Activated T-cell treated with anti-CD3 and anti-CD28 coated beads, Interleukin-2, amount 50 U/mL, for 72 hours (primary cell): ENCODE results near the gene CIB1. TPM values are rescaled to one million over a fixed set of nuclear protein-coding genes. Genes with fewer than 3 reads are reported as not detected.

Experiments used
- ATAC-seq, 2 donors: fragments of 150-1000 bp; cut with Tn5 transposase; replicated peaks in 1 of 2; 2 replicates each; pipeline ENCODE4 v1.10.0; 2021; ENCODE audit warnings: moderate library complexity in 2 of 2, mild to moderate bottlenecking in 1 of 2
- DNase-seq, 2 donors: peaks; one replicate each; pipeline ENCODE4 v3.0.0; 2021 to 2022; ENCODE audit warnings: mixed read lengths in 1 of 2
- H3K27ac Mint-ChIP-seq: one replicate; pipeline ENCODE4 v1.8.0; 2022; ENCODE audit warnings: mild to moderate bottlenecking, moderate library complexity, mixed read lengths
- H3K27me3 Mint-ChIP-seq: one replicate; pipeline ENCODE4 v1.8.0; 2022; ENCODE audit warnings: low read depth, mixed read lengths
- H3K36me3 Mint-ChIP-seq, 2 donors: one replicate each; pipeline ENCODE4 v1.8.0; 2022; ENCODE audit warnings: mixed read lengths in 2 of 2, mild to moderate bottlenecking in 1 of 2; ENCODE audit not compliant: insufficient read depth in 2 of 2
- H3K4me1 Mint-ChIP-seq: one replicate; pipeline ENCODE4 v1.8.0; 2022; ENCODE audit warnings: low read depth, mixed read lengths
- H3K4me3 Mint-ChIP-seq, 2 donors: one replicate each; pipeline ENCODE4 v1.8.0; 2022; ENCODE audit warnings: mild to moderate bottlenecking in 2 of 2, mixed read lengths in 2 of 2, moderate library complexity in 2 of 2
- H3K9me3 Mint-ChIP-seq, 2 donors: one replicate each; pipeline ENCODE4 v1.8.0; 2022; ENCODE audit warnings: mixed read lengths in 2 of 2
- total RNA-seq, 2 donors: library from RNA; stranded (reverse); gene quantifications; one replicate each; pipeline ENCODE4 v1.2.3, GENCODE V29; 2022

Gene CIB1
- total RNA-seq, 2 donors from 2014 or later, result 135 to 136 TPM

DNA sequence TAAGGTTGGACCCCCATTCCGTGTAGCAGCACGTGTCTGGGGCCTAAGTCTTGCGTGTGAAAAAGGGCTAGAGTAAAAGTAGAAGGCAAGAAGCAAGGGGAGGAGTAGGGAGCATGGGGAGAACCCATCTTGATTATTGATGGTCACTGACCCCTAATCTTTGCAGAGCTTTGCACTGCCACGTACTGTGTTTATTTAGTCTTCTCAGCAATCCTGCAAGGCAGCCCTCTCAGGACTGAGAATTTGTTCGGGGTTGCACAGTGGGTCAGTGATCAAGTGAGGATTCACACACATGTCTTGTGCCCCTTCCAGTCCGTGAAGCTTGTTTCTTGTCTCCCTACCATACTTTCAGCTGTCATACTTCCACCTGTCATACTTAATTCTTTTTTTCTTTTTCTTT is 25.4 kb downstream of the CIB1 start:
- no peaks in the 10 kb centered on the region for H3K36me3 Mint-ChIP-seq
- no peak overlapping the region for H3K4me3 Mint-ChIP-seq
- DNase-seq (no peak), ATAC-seq (no peak)
- no peaks in the 10 kb centered on the region for H3K9me3 Mint-ChIP-seq
- peaks cover 39% of the 10 kb centered on the region for H3K4me1 Mint-ChIP-seq
- no peaks in the 10 kb centered on the region for H3K27me3 Mint-ChIP-seq
- no peak overlapping the region for H3K27ac Mint-ChIP-seq

GRCh38 chr15:90207252-90207651 is 26.5 kb downstream of the CIB1 start:
- no peak overlapping the region for H3K4me3 Mint-ChIP-seq
- ATAC-seq (no peak), DNase-seq (no peak)
- no peaks in the 10 kb centered on the region for H3K27me3 Mint-ChIP-seq
- H3K4me1 Mint-ChIP-seq, result peaks cover 44% of the 10 kb centered on the region
- H3K36me3 Mint-ChIP-seq, result peaks cover 0 to 1% of the 10 kb centered on the region in 2 donors
- no peaks in the 10 kb centered on the region for H3K9me3 Mint-ChIP-seq
- no peak overlapping the region for H3K27ac Mint-ChIP-seq

DNA sequence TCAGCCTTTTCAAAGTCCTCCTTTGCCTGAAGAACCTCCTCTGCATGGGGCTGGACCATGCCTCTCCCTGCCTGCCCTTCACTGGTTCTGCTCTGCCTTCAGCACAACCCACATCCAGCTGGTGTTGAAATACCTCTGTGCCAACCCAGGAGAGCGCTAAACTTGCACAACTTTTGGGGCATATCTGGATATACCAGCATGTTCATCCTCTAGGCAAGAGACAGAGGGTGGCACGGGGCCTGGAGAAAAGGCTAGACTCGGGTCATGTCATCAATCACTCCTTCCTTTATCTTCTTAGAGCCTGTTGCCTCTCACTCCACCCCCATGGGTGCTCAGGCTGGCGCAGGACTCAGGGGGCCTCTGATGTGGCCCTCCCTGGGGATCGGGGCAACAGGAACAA is 27.9 kb downstream of the CIB1 start:
- Mint-ChIP-seq H3K36me3 (peaks cover 0 to 1% of the 10 kb centered on the region in 2 donors), H3K4me3 (no peak overlapping the region), H3K4me1 (peaks cover 44% of the 10 kb centered on the region), H3K27ac (no peak overlapping the region), H3K9me3 (no peaks in the 10 kb centered on the region), H3K27me3 (no peaks in the 10 kb centered on the region)
- no peak for ATAC-seq
- no peak for DNase-seq

GRCh38 chr15:90205050-90205848 is 28.5 kb downstream of the CIB1 start:
- no peaks in the 10 kb centered on the region for H3K27me3 Mint-ChIP-seq
- no peak overlapping the region for H3K27ac Mint-ChIP-seq
- H3K4me3 Mint-ChIP-seq, result no peak overlapping the region
- peaks cover 42% of the 10 kb centered on the region for H3K4me1 Mint-ChIP-seq
- no peaks in the 10 kb centered on the region for H3K9me3 Mint-ChIP-seq
- ATAC-seq (no peak), DNase-seq (no peak)
- peaks cover 0 to 1% of the 10 kb centered on the region in 2 donors for H3K36me3 Mint-ChIP-seq

DNA sequence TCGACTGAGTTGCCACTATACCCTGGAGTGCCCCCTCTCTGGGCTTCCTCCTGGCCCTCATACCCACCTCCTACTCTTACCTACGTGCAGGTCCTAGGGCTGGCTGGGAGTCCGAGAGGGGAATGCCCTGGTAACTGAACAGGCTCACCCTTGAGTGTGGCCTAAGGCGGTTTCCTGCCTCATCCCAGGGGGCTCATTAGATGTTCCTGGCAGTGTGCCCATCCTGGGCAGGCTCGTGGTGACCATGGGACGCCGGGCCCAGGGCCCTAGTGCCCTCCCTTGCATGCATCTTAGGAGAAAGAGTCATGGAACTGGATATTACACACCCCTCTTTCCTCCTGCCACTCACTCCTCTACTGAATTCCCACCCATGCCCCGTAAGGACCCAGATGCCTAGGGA is 29.8 kb downstream of the CIB1 start:
- no peaks in the 10 kb centered on the region for H3K27me3 Mint-ChIP-seq
- ATAC-seq, result no peak
- DNase-seq, result no peak
- no peak overlapping the region for H3K27ac Mint-ChIP-seq
- H3K4me3 Mint-ChIP-seq, result no peak overlapping the region
- no peaks in the 10 kb centered on the region for H3K9me3 Mint-ChIP-seq
- H3K36me3 Mint-ChIP-seq, result peaks cover 0 to 1% of the 10 kb centered on the region in 2 donors
- H3K4me1 Mint-ChIP-seq, result peaks cover 29% of the 10 kb centered on the region

DNA sequence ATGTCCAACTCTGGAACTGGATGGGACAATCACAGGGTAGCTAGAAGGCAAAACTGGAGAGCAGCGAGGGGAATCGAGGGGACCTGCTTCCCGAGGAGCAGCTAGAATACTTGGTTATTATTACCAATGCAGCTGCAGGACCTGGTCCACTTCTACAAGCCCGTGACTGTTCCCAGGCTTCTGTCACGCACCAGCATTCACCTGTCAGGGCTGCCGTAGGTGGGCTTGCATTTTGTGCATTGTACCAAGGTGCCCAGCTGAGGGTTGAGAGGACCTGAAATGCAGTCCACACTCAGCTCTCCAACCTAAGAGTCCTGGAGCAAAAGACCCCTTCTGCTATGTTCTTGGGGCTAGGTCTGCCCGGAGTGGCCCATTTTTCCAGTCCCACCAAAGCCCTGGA is 30.3 kb downstream of the CIB1 start:
- H3K27me3 Mint-ChIP-seq, result no peaks in the 10 kb centered on the region
- H3K4me3 Mint-ChIP-seq, result no peak overlapping the region
- ATAC-seq, result no peak
- DNase-seq, result no peak
- peaks cover 26% of the 10 kb centered on the region for H3K4me1 Mint-ChIP-seq
- H3K36me3 Mint-ChIP-seq, result peaks cover 0 to 1% of the 10 kb centered on the region in 2 donors
- no peaks in the 10 kb centered on the region for H3K9me3 Mint-ChIP-seq
- no peak overlapping the region for H3K27ac Mint-ChIP-seq

DNA sequence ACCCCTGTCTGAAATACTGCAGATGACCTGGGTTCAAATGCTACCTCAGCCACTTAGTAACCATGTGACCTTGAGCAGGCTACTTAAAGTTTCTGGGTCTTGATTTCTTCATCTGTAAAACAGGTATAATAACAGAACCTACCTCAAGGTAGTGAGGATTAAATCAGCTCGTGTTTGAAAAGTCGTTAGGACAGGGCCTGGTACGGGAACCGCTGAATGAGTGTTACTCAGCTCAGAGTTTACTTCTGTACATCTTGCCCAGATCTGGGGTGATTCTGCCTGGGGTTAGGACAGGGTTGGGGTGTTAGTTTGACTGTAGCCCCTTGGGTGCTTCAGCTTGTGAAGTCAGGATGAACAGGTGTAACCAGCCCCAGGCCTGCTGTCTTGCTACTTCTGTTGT is 30.8 kb downstream of the CIB1 start:
- no peak for DNase-seq
- H3K9me3 Mint-ChIP-seq, result no peaks in the 10 kb centered on the region
- H3K36me3 Mint-ChIP-seq, result peaks cover 0 to 1% of the 10 kb centered on the region in 2 donors
- H3K27me3 Mint-ChIP-seq, result no peaks in the 10 kb centered on the region
- peaks cover 26% of the 10 kb centered on the region for H3K4me1 Mint-ChIP-seq
- peak overlapping the region; percentile 81 to 88 for H3K4me3 Mint-ChIP-seq
- no peak overlapping the region for H3K27ac Mint-ChIP-seq
- no peak for ATAC-seq

DNA sequence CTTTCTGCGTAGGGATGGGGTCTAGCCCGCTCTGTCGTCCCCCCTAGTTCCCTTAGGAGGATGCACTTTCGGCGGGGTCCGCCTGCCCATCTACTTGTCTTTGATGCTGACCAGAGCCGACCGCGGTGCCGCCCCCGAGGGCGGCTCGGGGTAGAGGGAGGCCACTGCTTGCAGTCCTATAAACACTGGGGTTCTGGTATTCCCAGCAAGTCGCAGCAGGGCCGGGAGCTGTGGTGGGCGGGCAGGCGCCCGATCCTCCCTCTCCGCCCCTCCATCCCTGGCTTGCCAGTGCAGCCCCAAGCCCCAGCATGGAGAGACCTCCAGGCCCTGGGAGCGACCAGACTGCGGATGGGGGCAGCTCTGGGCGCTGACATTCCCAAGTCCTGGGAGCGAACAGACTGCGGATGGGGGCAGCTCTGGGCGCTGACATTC is 31.8 kb downstream of the CIB1 start:
- Mint-ChIP-seq H3K4me1 (peaks cover 23% of the 10 kb centered on the region), H3K36me3 (peaks cover 0 to 1% of the 10 kb centered on the region in 2 donors), H3K4me3 (peak overlapping the region; percentile 81 to 88), H3K27me3 (no peaks in the 10 kb centered on the region), H3K9me3 (no peaks in the 10 kb centered on the region), H3K27ac (no peak overlapping the region)
- DNase-seq (no peak), ATAC-seq (peak in 1 of 2 donors; percentile 8)

DNA sequence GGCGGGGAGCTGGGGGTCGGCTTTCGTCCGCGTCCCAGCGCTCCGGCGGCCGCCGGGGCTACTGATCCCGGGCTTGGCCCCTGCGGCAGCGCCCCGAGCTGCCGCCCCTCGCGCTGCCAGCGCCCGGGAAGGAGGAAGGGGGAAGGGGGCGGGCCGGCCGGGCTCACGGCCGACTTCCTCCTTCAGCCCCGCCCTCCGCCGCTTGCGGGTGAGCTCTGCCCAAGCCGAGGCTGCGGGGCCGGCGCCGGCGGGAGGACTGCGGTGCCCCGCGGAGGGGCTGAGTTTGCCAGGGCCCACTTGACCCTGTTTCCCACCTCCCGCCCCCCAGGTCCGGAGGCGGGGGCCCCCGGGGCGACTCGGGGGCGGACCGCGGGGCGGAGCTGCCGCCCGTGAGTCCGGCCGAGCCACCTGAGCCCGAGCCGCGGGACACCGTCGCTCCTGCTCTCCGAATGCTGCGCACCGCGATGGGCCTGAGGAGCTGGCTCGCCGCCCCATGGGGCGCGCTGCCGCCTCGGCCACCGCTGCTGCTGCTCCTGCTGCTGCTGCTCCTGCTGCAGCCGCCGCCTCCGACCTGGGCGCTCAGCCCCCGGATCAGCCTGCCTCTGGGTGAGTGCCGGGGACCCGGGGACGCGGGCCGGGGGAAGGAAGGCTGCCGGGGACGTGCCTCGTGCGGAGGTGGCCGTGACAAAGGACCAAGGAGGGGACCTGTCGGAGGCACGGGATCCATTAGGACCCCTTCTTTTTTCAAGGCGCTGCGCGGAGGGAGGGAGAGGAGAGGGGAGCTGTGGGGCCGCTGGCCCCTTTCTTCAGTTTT is 32.4 kb downstream of the CIB1 start, which contains the start of gene SEMA4B:
TSS of gene SEMA4B (plus strand) at position 201 of the 814 bp plus-strand sequence. CDS start at position 450, 249 bp downstream.
- Mint-ChIP-seq H3K4me1 (peaks cover 17% of the 10 kb centered on the region), H3K36me3 (peaks cover 0 to 1% of the 10 kb centered on the region in 2 donors), H3K27ac (peak within 1 kb of the TSS; percentile 47), H3K9me3 (no peaks in the 10 kb centered on the region), H3K4me3 (peak within 1 kb of the TSS; percentile 88 to 90), H3K27me3 (no peaks in the 10 kb centered on the region)
- ATAC-seq (peak; percentile 95), DNase-seq (peak; percentile 83 to 84)

- Mint-ChIP-seq H3K4me1 (peaks cover 16% of the 10 kb centered on the region), H3K36me3 (peaks cover 0 to 1% of the 10 kb centered on the region in 2 donors), H3K27me3 (no peaks in the 10 kb centered on the region), H3K27ac (peak overlapping the region; percentile 47), H3K9me3 (no peaks in the 10 kb centered on the region), H3K4me3 (peak overlapping the region; percentile 88 to 90)
- ATAC-seq, result no peak
- DNase-seq, result no peak
These were observed 33.1 kb downstream of the CIB1 start for GRCh38 chr15:90200534-90201129.

DNA sequence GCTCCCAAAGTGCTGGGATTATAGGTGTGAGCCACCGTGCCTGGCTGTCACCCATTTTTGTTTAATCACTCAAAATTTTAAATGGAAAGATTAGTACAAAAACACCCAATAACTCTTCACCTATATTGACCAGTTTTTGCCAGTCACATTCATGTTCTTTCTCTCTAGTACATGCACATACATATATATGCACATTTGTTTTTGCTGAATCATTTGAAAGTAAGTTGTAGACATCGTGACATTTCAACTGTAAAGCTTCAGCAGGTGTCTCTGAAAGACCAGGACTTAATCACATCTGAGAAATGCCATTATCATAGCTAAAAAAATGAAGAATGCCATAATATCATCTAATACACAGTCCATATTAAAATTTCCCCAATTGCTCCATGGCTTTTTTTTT is 39.1 kb downstream of the CIB1 start:
- Mint-ChIP-seq H3K9me3 (no peaks in the 10 kb centered on the region), H3K4me3 (no peak overlapping the region), H3K4me1 (peaks cover 31% of the 10 kb centered on the region), H3K36me3 (no peaks in the 10 kb centered on the region), H3K27me3 (no peaks in the 10 kb centered on the region), H3K27ac (no peak overlapping the region)
- DNase-seq, result no peak
- no peak for ATAC-seq

GRCh38 chr15:90192961-90193786 is 40.6 kb downstream of the CIB1 start:
- ATAC-seq (peak; percentile 28 to 55), DNase-seq (no peak)
- peak overlapping the region; percentile 8 to 41 for H3K4me3 Mint-ChIP-seq
- peak overlapping the region; percentile 10 for H3K27ac Mint-ChIP-seq
- no peaks in the 10 kb centered on the region for H3K9me3 Mint-ChIP-seq
- H3K36me3 Mint-ChIP-seq, result no peaks in the 10 kb centered on the region
- H3K4me1 Mint-ChIP-seq, result peaks cover 31% of the 10 kb centered on the region
- no peaks in the 10 kb centered on the region for H3K27me3 Mint-ChIP-seq
